OCI-LY3 (cell line): ENCODE results near the gene CDX1.

Experiments
- EZH2phosphoT487 ChIP-seq: fragments of 200-600 bp; shearing (Covaris generic); IDR thresholded peaks from 2 replicates; pipeline ENCODE4 v1.6.1; 2018; ENCODE audit warnings: antibody characterized with exemption, mixed run types, low read depth
- TF ChIP-seq, protein P1 (sequence below): fragments of 200-600, 300-600 bp; sonication (generic); IDR thresholded peaks from 2 replicates; pipeline ENCODE4 v1.5.1; 2014; ENCODE audit warnings: antibody characterized with exemption, low read length, low read depth

DNA sequence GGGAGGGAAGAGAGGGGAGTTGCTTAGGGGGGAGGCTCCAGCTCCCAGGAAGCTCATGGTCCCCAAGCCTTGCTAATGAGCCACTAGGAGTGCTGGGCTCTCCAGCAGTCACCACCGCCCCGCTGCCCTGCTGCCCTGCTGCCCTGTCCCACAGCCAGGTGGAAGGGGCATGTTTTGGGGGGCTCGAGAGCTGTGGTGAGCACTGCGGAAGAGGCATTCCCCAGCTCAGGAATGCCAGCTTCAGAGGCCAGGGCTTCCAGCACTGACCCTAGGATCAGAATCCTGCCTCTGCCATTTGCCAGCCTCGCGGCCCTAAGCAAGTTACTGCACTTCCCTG is 40.2 kb downstream of the CDX1 start:
- TF ChIP-seq, protein P1, sequence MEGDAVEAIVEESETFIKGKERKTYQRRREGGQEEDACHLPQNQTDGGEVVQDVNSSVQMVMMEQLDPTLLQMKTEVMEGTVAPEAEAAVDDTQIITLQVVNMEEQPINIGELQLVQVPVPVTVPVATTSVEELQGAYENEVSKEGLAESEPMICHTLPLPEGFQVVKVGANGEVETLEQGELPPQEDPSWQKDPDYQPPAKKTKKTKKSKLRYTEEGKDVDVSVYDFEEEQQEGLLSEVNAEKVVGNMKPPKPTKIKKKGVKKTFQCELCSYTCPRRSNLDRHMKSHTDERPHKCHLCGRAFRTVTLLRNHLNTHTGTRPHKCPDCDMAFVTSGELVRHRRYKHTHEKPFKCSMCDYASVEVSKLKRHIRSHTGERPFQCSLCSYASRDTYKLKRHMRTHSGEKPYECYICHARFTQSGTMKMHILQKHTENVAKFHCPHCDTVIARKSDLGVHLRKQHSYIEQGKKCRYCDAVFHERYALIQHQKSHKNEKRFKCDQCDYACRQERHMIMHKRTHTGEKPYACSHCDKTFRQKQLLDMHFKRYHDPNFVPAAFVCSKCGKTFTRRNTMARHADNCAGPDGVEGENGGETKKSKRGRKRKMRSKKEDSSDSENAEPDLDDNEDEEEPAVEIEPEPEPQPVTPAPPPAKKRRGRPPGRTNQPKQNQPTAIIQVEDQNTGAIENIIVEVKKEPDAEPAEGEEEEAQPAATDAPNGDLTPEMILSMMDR = no peak
- TF ChIP-seq EZH2phosphoT487 = no peak
